Fibroblast of skin of right quadriceps (primary cell): ENCODE measurements around the gene RBM41.
"Not testable (repeated sequence)": the region's sequence is repeated elsewhere in the genome, so short reads cannot be mapped to it uniquely, and the experiment has no call there.

Experiments used
- DNase-seq: peaks from one replicate; pipeline ENCODE4 v3.0.0-alpha.2; 2013

Gene RBM41

GRCh38 chrX:107118322-107119147, at the start of gene RBM41:
Gene RBM41, minus strand, starts transcription at chrX:107118822. Its CDS starts 49 bp downstream, at chrX:107118773.
- DNase-seq = peak; percentile 75

DNA sequence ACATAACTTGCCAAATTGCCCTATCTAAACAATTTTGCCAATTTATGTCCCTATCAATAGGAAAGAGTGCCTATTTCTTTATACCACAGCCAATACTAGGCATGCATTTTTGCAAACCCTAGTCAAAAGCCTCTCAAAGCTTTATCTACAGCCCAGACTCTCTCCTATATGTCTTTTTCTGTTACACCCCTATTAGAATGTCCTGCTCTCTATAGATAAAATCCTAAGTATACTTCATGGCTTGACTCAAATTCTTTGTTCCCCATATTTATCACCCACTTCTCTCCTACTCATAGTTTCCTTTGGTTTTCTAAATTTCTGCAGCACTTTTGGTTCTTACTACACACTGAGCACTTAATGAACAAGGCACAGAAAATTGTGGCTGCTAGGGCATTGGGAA, 49.6 kb upstream of the RBM41 start:
- no peak for DNase-seq

DNA sequence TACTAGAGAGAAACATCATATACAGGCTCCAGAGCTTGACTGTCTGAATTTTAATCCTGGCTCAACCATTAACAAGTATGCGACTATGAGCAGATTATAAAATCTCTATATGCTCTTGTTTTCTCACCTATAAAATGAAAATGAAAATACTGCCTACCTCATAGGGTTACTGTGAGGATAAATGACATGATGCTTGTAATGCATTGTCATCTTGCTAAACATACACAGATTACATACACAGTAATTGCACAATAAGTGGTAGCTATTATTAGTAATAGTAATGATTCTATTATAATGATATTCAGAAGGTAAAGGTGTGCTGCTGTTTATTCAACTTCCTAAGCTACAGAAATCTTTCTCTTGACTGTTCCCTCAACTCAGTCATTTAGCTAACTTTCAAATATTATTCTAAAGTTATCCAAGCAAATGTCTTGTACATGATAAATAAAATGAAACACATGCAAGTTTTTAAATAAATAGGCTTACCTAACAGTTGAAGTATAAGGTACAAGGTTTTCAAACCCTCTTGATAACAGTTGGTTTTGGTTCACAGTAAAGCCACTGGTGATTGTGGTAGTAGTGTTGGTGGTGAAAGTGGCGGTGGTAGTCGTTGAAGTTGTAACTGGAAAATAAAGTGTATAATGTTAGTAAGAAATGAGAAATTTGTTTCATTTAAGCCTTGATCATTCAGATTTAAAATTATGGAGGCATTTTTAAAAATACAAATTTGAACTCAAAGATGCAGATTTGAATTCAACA, 48.7 kb upstream of the RBM41 start:
- DNase-seq = no peak

DNA sequence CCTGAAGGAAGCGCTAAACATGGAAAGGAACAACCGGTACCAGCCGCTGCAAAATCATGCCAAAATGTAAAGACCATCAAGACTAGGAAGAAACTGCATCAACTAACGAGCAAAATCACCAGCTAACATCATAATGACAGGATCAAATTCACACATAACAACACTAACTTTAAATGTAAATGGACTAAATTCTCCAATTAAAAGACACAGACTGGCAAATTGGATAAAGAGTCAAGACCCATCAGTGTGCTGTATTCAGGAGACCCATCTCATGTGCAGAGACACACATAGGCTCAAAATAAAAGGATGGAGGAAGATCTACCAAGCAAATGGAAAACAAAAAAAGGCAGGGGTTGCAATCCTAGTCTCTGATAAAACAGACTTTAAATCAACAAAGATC, 39.0 kb upstream of the RBM41 start:
- DNase-seq = not testable (repeated sequence)

DNA sequence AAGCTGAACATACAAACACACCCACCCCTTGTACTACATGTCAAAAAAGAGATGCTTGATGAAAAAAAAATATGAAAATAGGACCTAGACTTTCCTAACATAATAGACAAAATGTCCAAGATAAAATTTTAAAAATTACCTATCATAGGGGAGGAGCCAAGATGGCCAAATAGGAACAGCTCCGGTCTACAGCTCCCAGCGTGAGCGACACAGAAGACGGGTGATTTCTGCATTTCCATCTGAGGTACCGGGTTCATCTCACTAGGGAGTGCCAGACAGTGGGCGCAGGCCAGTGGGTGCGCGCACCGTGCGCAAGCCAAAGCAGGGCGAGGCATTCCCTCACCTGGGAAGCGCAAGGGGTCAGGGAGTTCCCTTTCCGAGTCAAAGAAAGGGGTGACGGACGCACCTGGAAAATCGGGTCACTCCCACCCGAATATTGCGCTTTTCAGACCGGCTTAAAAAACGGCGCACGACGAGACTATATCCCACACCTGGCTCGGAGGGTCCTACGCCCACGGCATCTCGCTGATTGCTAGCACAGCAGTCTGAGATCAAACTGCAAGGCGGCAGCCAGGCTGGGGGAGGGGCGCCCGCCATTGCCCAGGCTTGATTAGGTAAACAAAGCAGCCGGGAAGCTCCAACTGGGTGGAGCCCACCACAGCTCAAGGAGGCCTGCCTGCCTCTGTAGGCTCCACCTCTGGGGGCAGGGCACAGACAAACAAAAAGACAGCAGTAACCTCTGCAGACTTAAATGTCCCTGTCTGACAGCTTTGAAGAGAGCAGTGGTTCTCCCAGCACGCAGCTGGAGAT, 37.2 kb upstream of the RBM41 start:
- not testable (repeated sequence) for DNase-seq

GRCh38 chrX:107154787-107155620, 36.4 kb upstream of the RBM41 start:
- DNase-seq = peak; percentile 17

DNA sequence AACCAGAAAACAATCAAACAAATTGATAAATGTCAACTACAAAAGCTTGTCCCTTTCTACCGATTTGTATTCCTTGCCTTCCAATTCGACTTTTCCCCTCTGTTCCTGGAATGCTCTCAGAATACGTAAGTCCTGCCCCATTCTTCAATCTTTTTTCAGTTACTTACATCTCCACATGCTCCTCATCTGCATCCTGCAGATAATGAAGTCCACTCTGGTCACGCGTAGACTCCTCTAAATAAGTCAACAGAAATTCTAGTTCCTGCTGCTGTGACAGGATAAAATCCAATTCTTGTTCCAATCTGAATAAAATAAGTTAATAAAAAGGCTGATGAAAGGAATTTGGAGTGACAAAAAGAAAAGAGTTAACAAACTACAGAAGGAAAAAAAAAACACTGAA, 34.4 kb upstream of the RBM41 start:
- DNase-seq = no peak

DNA sequence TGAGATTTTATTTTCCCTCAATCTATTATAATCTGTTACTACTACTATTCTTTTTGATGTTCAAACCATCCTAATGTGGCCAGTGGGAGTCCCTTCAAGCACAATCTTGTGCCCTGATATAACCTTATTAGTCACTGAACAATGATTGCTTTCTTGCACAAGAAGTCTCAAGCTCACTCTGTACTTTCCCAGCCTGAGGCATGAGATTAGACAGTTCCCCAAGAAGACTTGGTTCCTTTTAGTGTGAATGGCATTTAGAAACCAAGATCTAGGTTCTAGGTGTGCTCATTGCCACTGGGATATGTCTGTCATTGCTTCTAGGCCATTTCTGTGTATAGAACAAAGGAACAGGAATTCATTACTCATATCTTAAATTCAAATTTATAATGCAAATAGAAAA, 28.0 kb upstream of the RBM41 start:
- DNase-seq = no peak

DNA sequence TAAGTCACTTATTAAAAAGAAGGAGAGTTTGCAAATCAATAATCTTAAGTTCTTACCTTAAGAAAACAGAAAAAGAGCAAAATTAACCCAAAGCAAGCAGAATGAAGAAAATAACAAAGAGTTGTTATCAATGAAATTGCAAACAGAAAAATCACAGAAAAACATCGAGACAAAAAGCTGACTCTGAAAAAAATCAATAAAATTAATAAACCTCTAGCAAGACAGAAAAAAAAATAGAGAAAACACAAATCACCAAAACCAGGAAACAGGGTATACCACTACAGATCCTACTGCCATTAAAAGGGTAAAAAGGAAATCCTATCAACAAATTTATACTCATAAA, 17.3 kb upstream of the RBM41 start:
- DNase-seq = no peak

DNA sequence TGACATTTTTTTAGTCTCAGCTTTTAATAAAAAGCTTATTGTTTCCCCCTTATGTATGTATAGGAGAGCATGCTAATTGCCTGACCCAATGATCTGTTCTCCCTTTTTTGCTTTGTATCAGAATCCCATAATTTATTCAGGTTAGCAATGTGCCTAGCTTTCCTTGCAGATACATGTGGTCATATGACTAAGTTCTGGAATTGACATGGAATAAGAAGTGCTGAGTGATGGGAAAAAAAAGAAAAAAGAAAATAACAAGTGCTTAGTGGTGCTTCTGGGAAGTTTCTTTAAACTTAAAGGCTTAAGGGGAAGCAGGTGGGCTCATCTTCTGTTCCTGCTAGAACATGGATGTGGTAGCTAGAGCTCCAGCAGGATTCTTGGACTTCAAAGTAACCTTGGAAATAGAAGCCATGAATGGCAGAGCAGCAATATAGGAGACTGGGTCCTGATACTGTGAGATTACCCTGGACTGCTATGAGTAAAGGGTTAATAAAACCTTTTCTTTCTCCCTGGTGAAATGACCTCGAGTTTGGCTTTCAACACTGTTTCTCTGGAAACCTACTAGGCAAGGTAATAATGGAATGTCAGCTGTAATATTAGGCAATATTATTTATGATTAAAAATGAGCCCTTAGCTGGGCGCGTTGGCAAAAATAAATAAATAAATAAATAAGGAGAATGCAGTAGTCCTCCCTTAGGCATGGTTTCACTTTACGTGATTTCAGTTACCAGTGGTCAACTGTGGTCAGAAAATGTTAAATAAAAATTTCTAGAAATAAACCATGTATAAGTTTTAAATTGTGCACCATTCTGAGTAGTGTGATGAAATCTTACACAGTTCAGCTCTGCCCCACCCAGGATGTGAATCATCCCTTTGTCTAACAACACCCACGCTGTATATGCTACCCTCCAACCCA, 16.7 kb upstream of the RBM41 start:
- peak; percentile 40 for DNase-seq

GRCh38 chrX:107123750-107124149, 5.1 kb upstream of the RBM41 start:
- no peak for DNase-seq

DNA sequence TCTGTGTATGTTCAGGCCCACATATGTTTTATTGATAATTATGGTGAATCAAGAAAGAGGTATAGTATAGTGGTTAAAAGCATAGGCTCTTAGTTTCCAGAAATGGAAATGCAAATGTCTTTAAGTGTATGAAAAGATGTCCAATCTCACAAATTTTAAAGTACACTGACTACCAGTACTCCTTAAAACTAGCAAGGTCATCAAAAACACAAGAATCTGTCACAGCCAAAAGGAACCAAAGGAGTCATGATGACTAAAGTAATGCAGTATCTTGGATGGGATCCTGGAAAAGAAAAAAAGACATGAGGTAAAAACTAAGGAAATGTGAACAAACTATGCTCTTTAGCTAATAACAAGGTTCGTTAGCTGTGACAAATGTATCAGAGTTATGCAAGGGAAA, 661 bp upstream of the RBM41 start:
- no peak for DNase-seq

- peak; percentile 2 for DNase-seq
Observed at GRCh38 chrX:107117993-107118321, 665 bp downstream of the RBM41 start.

DNA sequence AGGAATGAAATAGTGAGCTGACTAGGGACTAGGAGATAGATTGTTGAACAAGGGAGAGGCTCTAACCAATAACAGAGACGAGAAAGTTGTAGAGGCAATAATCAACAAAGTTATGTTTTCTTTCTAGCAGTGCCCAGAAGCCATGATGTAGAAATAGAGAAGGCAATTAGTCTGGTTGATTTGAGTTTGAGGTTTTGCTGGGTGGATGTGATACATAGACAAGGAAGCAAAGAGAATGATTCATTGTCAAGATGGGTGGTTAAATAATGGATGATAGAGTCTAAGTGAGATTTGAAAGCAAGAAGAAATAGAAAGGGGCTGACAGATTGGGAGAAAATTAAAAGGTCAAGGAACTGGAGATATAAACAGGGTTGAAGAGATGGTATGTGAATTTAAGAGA, 11.2 kb downstream of the RBM41 start:
- no peak for DNase-seq

- DNase-seq = peak; percentile 3
Observed at GRCh38 chrX:107102980-107103379, 15.6 kb downstream of the RBM41 start.

DNA sequence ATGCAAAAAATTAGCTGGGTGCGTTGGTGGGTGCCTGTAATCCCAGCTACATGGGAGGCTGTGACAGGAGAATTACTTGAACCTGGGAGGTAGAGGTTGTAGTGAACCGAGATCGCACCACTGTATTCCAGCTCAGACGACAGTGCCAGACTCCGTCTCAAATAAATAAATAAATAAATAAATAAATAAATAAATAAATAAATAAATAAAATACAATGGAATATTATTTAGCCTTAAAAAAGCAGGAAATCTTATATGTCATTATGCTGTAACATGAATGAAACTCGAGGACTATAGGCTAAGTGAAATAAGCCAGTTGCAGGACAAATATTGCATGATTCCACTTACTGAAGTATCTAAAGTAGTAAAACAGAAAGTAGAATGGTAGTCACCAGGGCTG, 42.5 kb downstream of the RBM41 start:
- no peak for DNase-seq

- not testable (repeated sequence) for DNase-seq
Observed at GRCh38 chrX:107057731-107058130, 60.9 kb downstream of the RBM41 start.

- DNase-seq = no peak
Observed at GRCh38 chrX:107054978-107055377, 63.6 kb downstream of the RBM41 start.

- DNase-seq = no peak
Observed at GRCh38 chrX:107050195-107050709, 68.4 kb downstream of the RBM41 start.

GRCh38 chrX:107047622-107048021, 71.0 kb downstream of the RBM41 start:
- DNase-seq = no peak

DNA sequence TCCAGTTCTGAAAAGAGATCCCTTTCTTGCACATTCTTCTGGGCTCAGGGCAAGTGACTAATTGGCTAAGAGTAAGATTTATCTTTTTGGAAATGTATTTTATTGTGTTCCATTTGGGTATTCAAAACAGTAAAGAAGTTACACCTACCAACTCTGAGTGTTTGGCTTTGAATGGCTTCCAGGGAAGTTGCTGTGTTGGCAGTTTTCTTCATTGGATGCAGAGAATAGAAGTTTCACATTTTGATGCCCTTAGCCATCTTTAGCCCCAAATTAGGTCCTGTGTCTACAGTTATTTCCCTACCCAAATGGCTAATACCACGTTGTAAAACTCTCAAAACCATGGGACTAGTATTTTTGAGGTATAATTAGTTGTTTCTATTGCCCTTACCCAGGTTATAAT, 88.9 kb downstream of the RBM41 start:
- no peak for DNase-seq
